Renal cortex interstitium (tissue), 11 donors: ENCODE data around the gene TTYH3. TPM values are rescaled to one million over a fixed set of nuclear protein-coding genes. Genes with fewer than 3 reads are reported as not detected.

Experiments
- DNase-seq, 11 donors: peaks; one replicate each; pipeline ENCODE4 v3.0.0-alpha.2; 2013; ENCODE audit warnings: low read depth in 9 of 11, low spot score in 4 of 11; ENCODE audit errors: extremely low read depth in 1 of 11
- polyA plus RNA-seq, 3 donors: library from polyadenylated mRNA; unstranded; fragments of 120-200 nt; gene quantifications; one replicate each; pipeline ENCODE4 v1.2.1, GENCODE V29; 2013; ENCODE audit not compliant: insufficient read length in 3 of 3

Gene TTYH3
- polyA plus RNA-seq, 3 donors = 79.0 to 142 (median 131) TPM

GRCh38 chr7:2640846-2641316 lies 9.1 kb downstream of the TTYH3 start:
- DNase-seq = no peak

DNA sequence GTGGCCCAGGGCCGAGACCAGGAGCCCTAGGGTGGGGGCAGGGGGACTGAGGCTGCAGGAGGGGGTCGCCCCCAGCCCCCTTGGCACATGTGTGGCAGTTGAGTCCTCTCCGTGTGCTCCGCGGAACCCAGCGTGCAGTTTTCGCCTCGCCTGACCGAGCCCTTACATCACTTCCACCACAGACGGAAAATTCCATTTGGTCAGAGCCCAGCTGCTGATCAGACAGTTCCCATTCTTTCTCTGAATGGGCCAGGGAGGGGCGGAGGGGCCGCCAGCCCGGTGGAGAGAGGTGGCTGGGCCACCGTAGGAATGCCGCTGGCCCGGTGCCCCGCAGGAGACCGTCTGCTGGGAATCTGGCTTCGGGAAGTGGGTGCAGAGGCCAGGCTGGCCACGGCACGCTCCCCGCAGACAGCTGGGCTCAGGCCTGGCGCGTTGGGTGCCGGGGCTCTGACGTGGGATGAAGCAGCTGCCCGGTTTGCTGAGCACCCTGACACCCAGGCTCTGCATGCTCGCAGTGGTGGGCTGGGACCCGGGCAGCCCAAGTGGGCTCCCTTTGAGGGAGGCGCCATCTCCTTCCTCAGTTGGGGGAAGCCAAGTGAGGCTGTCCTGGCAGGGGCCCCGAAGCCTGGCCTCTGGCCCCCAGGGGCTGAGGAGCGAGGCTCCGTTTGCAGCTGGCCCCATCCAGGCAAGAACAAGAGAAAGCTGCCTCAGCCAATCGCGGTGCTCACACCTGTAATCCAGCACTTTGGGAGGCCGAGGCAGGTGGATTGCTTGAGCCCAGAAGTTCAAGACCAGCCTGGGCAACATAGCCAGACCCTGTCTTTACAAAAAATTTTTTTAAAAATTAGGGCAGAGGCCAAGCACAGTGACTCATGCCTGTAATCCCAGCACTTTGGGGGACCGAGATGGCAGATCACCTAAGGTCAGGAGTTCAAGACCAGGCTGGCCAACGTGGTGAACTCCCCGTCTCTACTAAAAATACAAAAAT lies 9.9 kb downstream of the TTYH3 start:
- DNase-seq = peak; percentile 71 to 92 (median 84)

DNA sequence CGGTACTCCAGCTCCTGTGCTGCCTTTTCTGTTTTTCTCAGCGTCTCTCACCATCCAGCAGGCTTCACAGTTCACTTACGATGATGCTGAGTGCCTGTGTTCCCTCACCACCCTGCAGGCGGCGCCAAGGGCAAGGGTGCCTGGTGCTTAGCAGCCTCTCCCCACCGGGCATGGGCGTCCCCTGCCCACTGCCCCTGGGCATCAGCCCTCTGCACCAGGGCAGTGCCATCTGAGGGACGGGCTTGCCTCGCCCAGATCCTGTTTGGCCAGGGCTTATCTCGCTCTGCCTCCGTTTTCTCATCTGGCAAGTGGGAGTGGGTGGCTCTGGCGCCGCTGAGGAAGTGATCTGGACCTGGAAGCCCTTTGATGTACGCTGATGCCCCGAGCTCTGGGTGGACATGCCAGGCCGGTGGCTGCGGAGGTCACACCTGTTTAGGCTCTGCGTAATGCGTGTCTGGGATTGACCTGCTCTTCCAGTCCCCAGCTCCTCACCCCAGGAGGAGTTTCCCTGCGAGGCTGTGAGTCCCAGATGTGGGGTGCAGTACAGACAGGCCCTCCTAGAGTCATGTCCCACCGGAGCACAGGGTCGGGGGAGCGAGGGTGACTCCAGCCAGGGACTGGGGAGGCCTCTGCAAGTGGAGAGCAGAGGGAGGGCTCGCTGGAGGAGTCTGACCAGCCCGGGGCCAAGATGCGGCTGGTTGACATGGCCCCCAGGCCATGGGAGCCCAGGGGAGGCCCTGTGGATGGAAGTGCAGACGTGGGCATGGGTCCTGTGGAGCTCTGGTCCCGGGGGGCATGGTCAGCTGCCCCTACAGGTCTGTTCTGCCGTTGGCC lies 11.8 kb downstream of the TTYH3 start:
- DNase-seq = no peak

- no peak for DNase-seq
Observed at GRCh38 chr7:2644220-2644561, 12.4 kb downstream of the TTYH3 start.

DNA sequence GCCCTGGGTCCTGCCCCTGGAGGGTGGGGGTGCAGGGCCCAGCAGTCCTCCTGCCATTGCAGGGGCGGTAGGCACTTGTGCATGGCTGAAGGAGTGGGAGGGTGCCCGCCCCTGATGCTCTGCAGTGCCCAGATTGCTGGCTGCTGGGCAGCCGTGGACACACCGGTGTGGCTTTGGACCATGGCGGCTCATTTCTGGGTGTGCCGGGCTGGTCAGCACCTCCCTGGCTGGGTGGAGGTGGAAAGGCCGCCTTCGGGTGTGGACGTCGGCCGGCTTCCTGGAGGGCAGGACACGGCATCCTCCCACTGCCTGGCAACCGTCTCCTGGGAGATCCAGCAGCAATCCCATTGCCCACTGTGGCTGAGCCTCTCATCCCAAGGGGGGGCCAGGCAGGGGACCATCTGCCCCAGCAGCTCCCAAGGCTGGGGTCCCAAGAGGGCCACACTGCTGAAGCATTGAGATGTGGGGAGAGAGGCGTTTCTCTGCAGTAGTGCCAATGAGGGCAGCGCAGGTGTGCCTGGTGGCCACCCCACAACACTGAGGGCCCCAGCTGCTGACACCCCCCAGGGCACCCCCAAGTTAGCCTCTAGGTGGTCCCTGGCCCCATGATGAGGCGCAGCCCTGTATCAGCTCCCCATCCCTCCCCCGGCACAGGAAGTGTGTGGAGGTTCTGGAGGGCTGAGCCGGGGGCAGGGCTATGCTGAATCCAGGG lies 12.9 kb downstream of the TTYH3 start:
- no peak for DNase-seq

- DNase-seq = no peak
Observed at GRCh38 chr7:2645274-2645868, 13.6 kb downstream of the TTYH3 start.

GRCh38 chr7:2646336-2646679 lies 14.5 kb downstream of the TTYH3 start:
- no peak for DNase-seq

- DNase-seq = no peak
Observed at GRCh38 chr7:2646680-2647571, 15.1 kb downstream of the TTYH3 start.

DNA sequence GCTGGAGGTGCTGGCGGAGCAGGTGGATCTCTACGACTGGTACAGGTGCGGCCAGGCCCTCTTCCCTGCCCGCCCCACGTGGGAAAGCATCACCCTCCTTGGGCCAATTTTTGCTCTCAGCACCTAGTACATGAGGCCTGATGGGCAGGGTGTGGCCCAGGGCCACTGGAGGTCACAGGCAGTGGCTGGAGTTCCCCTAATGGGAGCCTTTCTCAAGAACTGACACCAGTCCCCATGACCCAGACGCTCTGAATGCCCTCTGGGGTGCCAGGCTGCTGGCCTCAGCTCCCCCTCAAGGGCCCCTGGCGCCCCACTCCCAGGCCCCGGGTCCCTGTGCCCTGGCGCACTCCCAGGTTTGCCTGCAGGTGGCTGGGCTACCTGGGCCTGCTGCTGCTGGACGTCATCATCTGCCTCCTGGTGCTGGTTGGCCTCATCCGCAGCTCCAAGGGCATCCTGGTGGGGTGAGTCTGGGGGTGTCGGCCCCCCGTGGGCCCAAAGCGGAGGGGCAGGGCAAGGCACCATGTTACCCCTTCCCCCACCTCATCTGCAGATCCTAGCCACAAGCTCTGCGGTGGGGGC lies 15.9 kb downstream of the TTYH3 start:
- no peak for DNase-seq

DNA sequence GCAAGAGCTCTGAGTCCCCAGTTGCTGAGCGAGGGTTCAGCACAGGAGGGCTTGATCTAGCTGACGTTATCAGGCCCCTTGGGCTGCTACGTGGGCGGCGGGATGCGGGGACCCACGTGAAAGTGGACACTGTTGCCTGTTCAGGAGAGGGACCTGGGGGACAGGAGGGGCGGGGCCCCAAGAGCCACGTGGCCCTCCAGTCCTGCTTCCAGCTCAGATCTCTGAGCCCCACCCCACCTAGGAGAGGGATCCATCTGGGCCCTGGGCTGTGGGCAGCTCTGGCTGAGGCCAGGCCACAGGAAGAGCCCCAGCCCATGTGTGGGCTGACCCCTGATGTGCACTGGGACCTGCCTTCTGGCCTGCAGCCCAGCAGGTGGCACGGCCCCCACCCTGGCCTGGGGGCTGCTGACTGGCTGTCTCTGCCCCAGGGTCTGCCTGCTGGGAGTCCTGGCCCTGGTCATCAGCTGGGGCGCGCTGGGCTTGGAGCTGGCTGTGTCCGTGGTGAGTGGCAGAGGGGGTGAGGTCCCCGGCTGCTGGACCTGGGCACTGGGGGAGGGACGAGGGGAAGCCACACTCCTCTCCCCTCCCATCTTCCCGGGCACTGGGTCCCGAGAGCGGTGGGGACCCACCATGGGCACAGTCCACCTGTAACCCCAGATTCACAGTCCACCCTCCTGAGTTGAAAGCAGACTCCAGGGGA lies 17.5 kb downstream of the TTYH3 start:
- DNase-seq = no peak

- DNase-seq = no peak
Observed at GRCh38 chr7:2649991-2650390, 18.2 kb downstream of the TTYH3 start.

GRCh38 chr7:2650451-2650850 lies 18.7 kb downstream of the TTYH3 start:
- DNase-seq = no peak

GRCh38 chr7:2651336-2651735 lies 19.6 kb downstream of the TTYH3 start:
- DNase-seq = no peak

- DNase-seq = no peak
Observed at GRCh38 chr7:2651847-2652735, 20.3 kb downstream of the TTYH3 start.

- no peak for DNase-seq
Observed at GRCh38 chr7:2652736-2653060, 20.9 kb downstream of the TTYH3 start.

- DNase-seq = no peak
Observed at GRCh38 chr7:2654059-2654458, 22.3 kb downstream of the TTYH3 start.
